CD14-positive monocyte (primary cell): ENCODE data around the gene KIF24. TPM values are rescaled to one million over a fixed set of nuclear protein-coding genes. Genes with fewer than 3 reads are reported as not detected.

ENCODE experiments used
- DNase-seq, 3 donors: peaks; one replicate each; pipeline ENCODE4 v3.0.0-alpha.2; 2011 to 2022
- H2AFZ ChIP-seq: 2 replicates; pipeline ENCODE4 v1.6.0; 2012; ENCODE audit warnings: mild to moderate bottlenecking, low read depth, low read length, inconsistent platforms; ENCODE audit not compliant: insufficient read depth, poor library complexity, severe bottlenecking
- H3K27ac ChIP-seq, 2 donors: 1 replicate in 1 of 2; 2 replicates in 1 of 2; pipeline ENCODE4 v1.5.1; 2012 to 2013; ENCODE audit warnings: low read length in 2 of 2, control low read depth in 1 of 2, inconsistent platforms in 1 of 2, low read depth in 1 of 2, mild to moderate bottlenecking in 1 of 2
- H3K27me3 ChIP-seq, 2 donors: one replicate each; pipeline versions ENCODE4 v1.6.0 to v1.6.1; 2011 to 2013; ENCODE audit warnings: low read length in 2 of 2; ENCODE audit not compliant: control insufficient read depth in 2 of 2, insufficient read depth in 2 of 2
- H3K36me3 ChIP-seq, 2 donors: replicated peaks in 1 of 2; 1 replicate in 1 of 2; 2 replicates in 1 of 2; pipeline versions ENCODE4 v1.5.1 to v1.6.1; 2012 to 2013; ENCODE audit warnings: low read length in 2 of 2, control low read depth in 1 of 2, inconsistent platforms in 1 of 2, mild to moderate bottlenecking in 1 of 2; ENCODE audit not compliant: insufficient read depth in 2 of 2, control insufficient read depth in 1 of 2
- H3K4me1 ChIP-seq, 2 donors: 1 replicate in 1 of 2; 2 replicates in 1 of 2; pipeline versions ENCODE4 v1.5.1 to v1.6.1; 2012 to 2013; ENCODE audit warnings: low read length in 2 of 2, control low read depth in 1 of 2, inconsistent platforms in 1 of 2, mild to moderate bottlenecking in 1 of 2, moderate library complexity in 1 of 2; ENCODE audit not compliant: insufficient read depth in 2 of 2, control insufficient read depth in 1 of 2
- H3K4me2 ChIP-seq: replicated peaks from 2 replicates; pipeline ENCODE3; 2012; ENCODE audit warnings: low read length, moderate library complexity, mild to moderate bottlenecking; ENCODE audit not compliant: poor library complexity, severe bottlenecking; ENCODE audit errors: extremely low read depth
- H3K4me3 ChIP-seq, 3 experiments: fragments of 200-600 bp in 1 of 3; sonication (generic) in 1 of 3; replicated peaks in 1 of 3; 1 replicate in 2 of 3; 2 replicates in 1 of 3; pipeline ENCODE4 v1.5.1; 2011 to 2013; ENCODE audit warnings: low read length in 3 of 3, mild to moderate bottlenecking in 3 of 3, control low read depth in 2 of 3, low read depth in 2 of 3, inconsistent platforms in 1 of 3, moderate library complexity in 1 of 3
- H3K79me2 ChIP-seq: 2 replicates; pipeline ENCODE4 v1.6.0; 2012; ENCODE audit warnings: mild to moderate bottlenecking, control low read depth, inconsistent platforms, low read length, moderate library complexity; ENCODE audit not compliant: insufficient read depth
- H3K9ac ChIP-seq: 2 replicates; pipeline ENCODE4 v1.6.0; 2017; ENCODE audit warnings: low read length, mild to moderate bottlenecking; ENCODE audit not compliant: insufficient read depth, poor library complexity, severe bottlenecking
- H3K9me3 ChIP-seq, 2 donors: replicated peaks in 1 of 2; 1 replicate in 1 of 2; 2 replicates in 1 of 2; pipeline versions ENCODE4 v1.5.1 to v1.6.1; 2012 to 2013; ENCODE audit warnings: low read length in 2 of 2, control low read depth in 1 of 2; ENCODE audit not compliant: control insufficient read depth in 1 of 2, insufficient read depth in 1 of 2
- H4K20me1 ChIP-seq: 2 replicates; pipeline ENCODE4 v1.6.0; 2012; ENCODE audit warnings: mild to moderate bottlenecking, low read length, control low read depth, moderate library complexity; ENCODE audit not compliant: insufficient read depth
- H3K27ac Mint-ChIP-seq, 7 donors: one replicate each; pipeline ENCODE4 v1.8.0; 2020; ENCODE audit warnings: mild to moderate bottlenecking in 7 of 7, mixed read lengths in 7 of 7, moderate library complexity in 6 of 7, inconsistent platforms in 2 of 7
- H3K27me3 Mint-ChIP-seq, 3 donors: one replicate each; pipeline ENCODE4 v1.8.0; 2021 to 2022; ENCODE audit warnings: low read depth in 3 of 3, mild to moderate bottlenecking in 3 of 3, mixed read lengths in 3 of 3, moderate library complexity in 3 of 3, inconsistent platforms in 1 of 3
- H3K36me3 Mint-ChIP-seq, 2 donors: one replicate each; pipeline ENCODE4 v1.8.0; 2020; ENCODE audit warnings: mixed read lengths in 2 of 2, inconsistent platforms in 1 of 2, mild to moderate bottlenecking in 1 of 2
- H3K4me1 Mint-ChIP-seq: one replicate; pipeline ENCODE4 v1.8.0; 2020; ENCODE audit warnings: mild to moderate bottlenecking, mixed read lengths
- H3K4me3 Mint-ChIP-seq, 2 donors: one replicate each; pipeline ENCODE4 v1.8.0; 2020; ENCODE audit warnings: mild to moderate bottlenecking in 2 of 2, mixed read lengths in 2 of 2, moderate library complexity in 1 of 2
- H3K9me3 Mint-ChIP-seq, 7 donors: one replicate each; pipeline ENCODE4 v1.8.0; 2020 to 2022; ENCODE audit warnings: mixed read lengths in 7 of 7, mild to moderate bottlenecking in 6 of 7, moderate library complexity in 6 of 7, inconsistent platforms in 2 of 7
- WGBS: methylation state at CpG from one replicate; pipeline ENCODE4 v1.1.5; 2013; ENCODE audit warnings: missing lambda C conversion rate; ENCODE audit not compliant: insufficient coverage; 5-methylcytosine and 5-hydroxymethylcytosine counted together
- intact Hi-C, 2 donors: fragments of 100-400 bp; cut with micrococcal nuclease; formaldehyde crosslinking; loops; one replicate each; pipeline versions ENCODE4 v1.15.0 to v1.15.1; 2023
- polyA plus RNA-seq, 3 donors: library from polyadenylated mRNA; depleted of rRNA in 1 of 3; unstranded in 2 of 3; stranded (reverse) in 1 of 3; fragments of 300-500 nt in 2 of 3; fragments of >200 nt in 1 of 3; fragmentation: Illumina TruSeq in 2 of 3; gene quantifications; 1 replicate in 2 of 3; 2 replicates in 1 of 3; pipeline ENCODE4 v1.2.3, GENCODE V29; 2012 to 2021
- TF ChIP-seq, protein P1 (sequence below): fragments of 200-600 bp; IDR thresholded peaks from one replicate; pipeline ENCODE4 v1.8.0; 2022; ENCODE audit warnings: antibody characterized with exemption, mild to moderate bottlenecking

KIF24 gene
- polyA plus RNA-seq, 3 donors = 0.13 to 0.31 TPM; not detected in 1

GRCh38 chr9:34349324-34349723, 20.3 kb upstream of the KIF24 start:
- TF ChIP-seq, protein P1, sequence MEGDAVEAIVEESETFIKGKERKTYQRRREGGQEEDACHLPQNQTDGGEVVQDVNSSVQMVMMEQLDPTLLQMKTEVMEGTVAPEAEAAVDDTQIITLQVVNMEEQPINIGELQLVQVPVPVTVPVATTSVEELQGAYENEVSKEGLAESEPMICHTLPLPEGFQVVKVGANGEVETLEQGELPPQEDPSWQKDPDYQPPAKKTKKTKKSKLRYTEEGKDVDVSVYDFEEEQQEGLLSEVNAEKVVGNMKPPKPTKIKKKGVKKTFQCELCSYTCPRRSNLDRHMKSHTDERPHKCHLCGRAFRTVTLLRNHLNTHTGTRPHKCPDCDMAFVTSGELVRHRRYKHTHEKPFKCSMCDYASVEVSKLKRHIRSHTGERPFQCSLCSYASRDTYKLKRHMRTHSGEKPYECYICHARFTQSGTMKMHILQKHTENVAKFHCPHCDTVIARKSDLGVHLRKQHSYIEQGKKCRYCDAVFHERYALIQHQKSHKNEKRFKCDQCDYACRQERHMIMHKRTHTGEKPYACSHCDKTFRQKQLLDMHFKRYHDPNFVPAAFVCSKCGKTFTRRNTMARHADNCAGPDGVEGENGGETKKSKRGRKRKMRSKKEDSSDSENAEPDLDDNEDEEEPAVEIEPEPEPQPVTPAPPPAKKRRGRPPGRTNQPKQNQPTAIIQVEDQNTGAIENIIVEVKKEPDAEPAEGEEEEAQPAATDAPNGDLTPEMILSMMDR = no peak
- no peaks in the 10 kb centered on the region for H3K4me1 ChIP-seq
- DNase-seq = no peak
- no peak overlapping the region for H2AFZ ChIP-seq
- H3K4me3 ChIP-seq = no peak overlapping the region
- no peak overlapping the region for H3K4me2 ChIP-seq
- no peak overlapping the region for H3K9ac ChIP-seq
- no peak overlapping the region for H3K4me3 Mint-ChIP-seq
- no peak overlapping the region for H3K27ac ChIP-seq
- peaks cover 6% of the 10 kb centered on the region for H3K4me1 Mint-ChIP-seq
- peaks cover 0 to 2% (median 0%) of the 10 kb centered on the region in 3 donors for H3K27me3 Mint-ChIP-seq
- H3K36me3 Mint-ChIP-seq = peaks cover 15 to 40% of the 10 kb centered on the region in 2 donors
- intact Hi-C loops = no loop called here
- H3K9me3 Mint-ChIP-seq = peaks cover 0 to 2% (median 0%) of the 10 kb centered on the region in 7 donors
- no peak overlapping the region for H3K27ac Mint-ChIP-seq
- WGBS = no CpG with 5 or more reads among the region's 3 CpGs
- peaks cover 6 to 23% of the 10 kb centered on the region in 2 donors for H3K36me3 ChIP-seq
- no peaks in the 10 kb centered on the region for H3K9me3 ChIP-seq
- no peaks in the 10 kb centered on the region for H3K79me2 ChIP-seq
- no peaks in the 10 kb centered on the region for H3K27me3 ChIP-seq
- H4K20me1 ChIP-seq = no peaks in the 10 kb centered on the region

GRCh38 chr9:34347800-34348158, 18.7 kb upstream of the KIF24 start:
- Mint-ChIP-seq H3K4me3 (no peak overlapping the region), H3K36me3 (peaks cover 25 to 55% of the 10 kb centered on the region in 2 donors), H3K4me1 (peaks cover 6% of the 10 kb centered on the region), H3K27ac (peak overlapping the region in 1 of 7 donors; percentile 53), H3K27me3 (no peaks in the 10 kb centered on the region), H3K9me3 (no peaks in the 10 kb centered on the region)
- no peaks in the 10 kb centered on the region for H4K20me1 ChIP-seq
- no peaks in the 10 kb centered on the region for H3K9me3 ChIP-seq
- TF ChIP-seq, protein P1 = no peak
- H2AFZ ChIP-seq = no peak overlapping the region
- H3K79me2 ChIP-seq = no peaks in the 10 kb centered on the region
- H3K27me3 ChIP-seq = no peaks in the 10 kb centered on the region
- intact Hi-C loops = no loop called here
- peaks cover 15 to 35% of the 10 kb centered on the region in 2 donors for H3K36me3 ChIP-seq
- H3K4me3 ChIP-seq = no peak overlapping the region
- no peaks in the 10 kb centered on the region for H3K4me1 ChIP-seq
- H3K9ac ChIP-seq = no peak overlapping the region
- H3K27ac ChIP-seq = no peak overlapping the region
- DNase-seq = no peak
- no peak overlapping the region for H3K4me2 ChIP-seq
